Epithelial cell of proximal tubule (primary cell): ENCODE measurements around the gene GDPD5. TPM values are rescaled to one million over a fixed set of nuclear protein-coding genes. Genes with fewer than 3 reads are reported as not detected.

Experiments used
- DNase-seq: peaks from one replicate; pipeline ENCODE4 v3.0.0-alpha.2; 2011; ENCODE audit warnings: low read depth
- H3K4me3 ChIP-seq: 2 replicates; pipeline ENCODE4 v1.5.1; 2011; ENCODE audit warnings: low read depth, mild to moderate bottlenecking, low read length
- total RNA-seq: library from RNA; depleted of rRNA; stranded (reverse); fragments of >200 nt; gene quantifications from 2 replicates; pipeline ENCODE4 v1.2.3, GENCODE V29; 2015
- TF ChIP-seq, protein P1 (sequence below): conservative IDR thresholded peaks from 2 replicates; pipeline ENCODE4 v1.5.1; 2012; ENCODE audit warnings: low read depth, mild to moderate bottlenecking, low read length

Gene GDPD5, protein sequence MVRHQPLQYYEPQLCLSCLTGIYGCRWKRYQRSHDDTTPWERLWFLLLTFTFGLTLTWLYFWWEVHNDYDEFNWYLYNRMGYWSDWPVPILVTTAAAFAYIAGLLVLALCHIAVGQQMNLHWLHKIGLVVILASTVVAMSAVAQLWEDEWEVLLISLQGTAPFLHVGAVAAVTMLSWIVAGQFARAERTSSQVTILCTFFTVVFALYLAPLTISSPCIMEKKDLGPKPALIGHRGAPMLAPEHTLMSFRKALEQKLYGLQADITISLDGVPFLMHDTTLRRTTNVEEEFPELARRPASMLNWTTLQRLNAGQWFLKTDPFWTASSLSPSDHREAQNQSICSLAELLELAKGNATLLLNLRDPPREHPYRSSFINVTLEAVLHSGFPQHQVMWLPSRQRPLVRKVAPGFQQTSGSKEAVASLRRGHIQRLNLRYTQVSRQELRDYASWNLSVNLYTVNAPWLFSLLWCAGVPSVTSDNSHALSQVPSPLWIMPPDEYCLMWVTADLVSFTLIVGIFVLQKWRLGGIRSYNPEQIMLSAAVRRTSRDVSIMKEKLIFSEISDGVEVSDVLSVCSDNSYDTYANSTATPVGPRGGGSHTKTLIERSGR
- total RNA-seq = 8.5 and 17.4 TPM in 2 replicates

DNA sequence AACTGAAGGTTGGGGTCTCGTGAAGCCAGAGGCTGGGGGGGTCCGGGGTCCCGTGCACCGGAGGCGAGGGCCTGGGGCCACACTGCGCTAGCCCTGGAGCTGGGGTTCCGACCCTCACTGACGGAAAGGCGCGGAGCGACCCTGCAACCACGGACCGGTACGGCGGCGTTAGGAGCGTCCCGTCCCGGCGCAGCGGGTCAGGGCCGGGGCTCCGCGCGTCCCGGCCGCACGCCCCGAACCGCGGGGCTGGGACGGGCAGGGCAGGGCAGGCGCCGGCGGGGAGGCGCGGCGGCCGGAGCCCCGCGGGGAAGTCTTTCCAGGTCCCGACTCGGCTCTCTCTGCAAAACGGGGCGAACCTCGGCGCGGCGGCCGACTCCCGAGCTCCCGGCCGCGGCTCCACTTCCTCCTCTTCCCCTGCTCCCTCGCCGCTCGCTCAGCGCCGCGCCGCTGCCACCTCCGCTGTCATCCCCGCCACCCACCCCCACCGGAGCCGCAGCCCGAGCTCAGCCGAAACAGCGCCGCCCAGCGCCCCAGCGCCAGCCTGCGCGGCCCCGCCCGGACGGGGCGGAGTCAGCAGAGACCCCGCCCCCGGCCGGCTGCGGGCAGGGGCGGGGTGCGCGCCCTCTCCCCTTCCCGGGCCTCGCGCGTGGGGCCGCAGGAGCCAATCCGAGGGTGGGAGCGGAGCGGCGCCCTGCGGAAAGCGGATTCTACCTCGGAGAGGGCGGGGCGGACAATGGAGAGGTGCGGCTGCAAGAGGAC, at the start of gene GDPD5:
TSS of gene GDPD5 (minus strand) at position 509 of the 759 bp plus-strand sequence. CDS start 48,206 bp downstream, outside the sequence.
- no peak for DNase-seq
- peak within 1 kb of the TSS; percentile 62 for H3K4me3 ChIP-seq
- TF ChIP-seq, protein P1, sequence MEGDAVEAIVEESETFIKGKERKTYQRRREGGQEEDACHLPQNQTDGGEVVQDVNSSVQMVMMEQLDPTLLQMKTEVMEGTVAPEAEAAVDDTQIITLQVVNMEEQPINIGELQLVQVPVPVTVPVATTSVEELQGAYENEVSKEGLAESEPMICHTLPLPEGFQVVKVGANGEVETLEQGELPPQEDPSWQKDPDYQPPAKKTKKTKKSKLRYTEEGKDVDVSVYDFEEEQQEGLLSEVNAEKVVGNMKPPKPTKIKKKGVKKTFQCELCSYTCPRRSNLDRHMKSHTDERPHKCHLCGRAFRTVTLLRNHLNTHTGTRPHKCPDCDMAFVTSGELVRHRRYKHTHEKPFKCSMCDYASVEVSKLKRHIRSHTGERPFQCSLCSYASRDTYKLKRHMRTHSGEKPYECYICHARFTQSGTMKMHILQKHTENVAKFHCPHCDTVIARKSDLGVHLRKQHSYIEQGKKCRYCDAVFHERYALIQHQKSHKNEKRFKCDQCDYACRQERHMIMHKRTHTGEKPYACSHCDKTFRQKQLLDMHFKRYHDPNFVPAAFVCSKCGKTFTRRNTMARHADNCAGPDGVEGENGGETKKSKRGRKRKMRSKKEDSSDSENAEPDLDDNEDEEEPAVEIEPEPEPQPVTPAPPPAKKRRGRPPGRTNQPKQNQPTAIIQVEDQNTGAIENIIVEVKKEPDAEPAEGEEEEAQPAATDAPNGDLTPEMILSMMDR = peak; percentile 47

DNA sequence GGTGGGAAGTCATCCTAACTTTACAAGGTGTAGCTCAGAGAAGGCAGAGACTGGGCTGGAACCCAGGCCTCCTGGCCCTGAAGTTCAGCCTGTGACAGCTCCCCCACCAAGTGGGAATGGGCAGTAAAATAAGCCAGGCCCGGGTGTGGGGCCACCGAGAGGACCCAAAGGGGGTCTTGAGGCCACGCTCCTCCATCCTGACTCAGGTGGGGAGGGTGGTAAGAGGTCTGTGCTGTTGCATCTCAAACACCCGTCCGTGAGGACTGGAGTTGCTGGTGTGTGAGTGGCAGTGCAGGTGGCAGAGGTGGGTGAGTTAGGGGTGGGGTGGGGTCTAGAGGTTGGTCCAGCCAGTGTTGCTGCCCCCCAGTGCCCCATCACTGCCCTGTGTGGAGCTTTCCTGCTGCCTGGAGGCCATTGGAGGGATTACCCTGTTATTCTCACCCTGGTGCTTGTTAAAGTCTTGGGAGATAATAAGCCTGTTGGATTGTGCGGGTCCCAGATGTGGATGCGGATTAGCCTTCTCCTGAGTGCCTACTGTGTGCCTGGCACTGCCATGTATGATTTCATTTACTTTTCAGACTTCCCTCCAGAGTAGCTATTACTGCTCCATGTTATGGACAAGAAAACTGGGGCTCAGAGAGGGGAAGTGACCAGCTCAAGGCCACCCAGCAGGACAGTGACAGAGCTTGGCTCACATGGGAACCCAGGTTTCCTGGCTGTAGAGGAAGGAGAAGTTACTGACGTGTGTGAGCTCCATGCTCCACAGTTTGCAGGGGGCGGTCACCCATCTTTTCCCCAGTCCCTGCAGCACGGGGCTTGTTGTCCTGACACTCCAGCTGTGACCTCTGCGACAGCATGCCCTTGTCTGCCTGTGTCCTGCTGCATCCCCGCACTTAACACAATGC, 49.2 kb upstream of the GDPD5 start:
- H3K4me3 ChIP-seq = no peak overlapping the region
- TF ChIP-seq, protein P1 = peak; percentile 37
- DNase-seq = no peak

DNA sequence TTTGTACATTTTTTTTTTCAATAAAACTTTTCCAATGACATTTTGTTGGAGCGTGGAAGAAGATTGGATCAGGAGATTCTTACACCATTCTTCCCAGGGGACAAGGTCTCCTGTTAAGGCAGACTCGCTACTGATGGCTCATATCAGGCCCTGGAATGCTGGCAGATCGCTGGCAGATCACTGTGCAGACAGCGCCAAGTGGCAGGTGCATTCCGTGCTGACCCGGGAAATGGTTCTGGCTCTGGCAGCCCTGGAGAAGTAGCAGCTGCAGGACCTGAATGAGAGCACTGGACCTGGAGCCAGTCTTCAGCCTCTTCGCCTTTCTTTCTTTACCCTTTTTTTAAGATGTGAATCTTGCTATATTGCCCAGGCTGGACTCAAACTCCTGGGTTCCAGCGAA, 47.0 kb upstream of the GDPD5 start:
- TF ChIP-seq, protein P1 = no peak
- H3K4me3 ChIP-seq = no peak overlapping the region
- no peak for DNase-seq

DNA sequence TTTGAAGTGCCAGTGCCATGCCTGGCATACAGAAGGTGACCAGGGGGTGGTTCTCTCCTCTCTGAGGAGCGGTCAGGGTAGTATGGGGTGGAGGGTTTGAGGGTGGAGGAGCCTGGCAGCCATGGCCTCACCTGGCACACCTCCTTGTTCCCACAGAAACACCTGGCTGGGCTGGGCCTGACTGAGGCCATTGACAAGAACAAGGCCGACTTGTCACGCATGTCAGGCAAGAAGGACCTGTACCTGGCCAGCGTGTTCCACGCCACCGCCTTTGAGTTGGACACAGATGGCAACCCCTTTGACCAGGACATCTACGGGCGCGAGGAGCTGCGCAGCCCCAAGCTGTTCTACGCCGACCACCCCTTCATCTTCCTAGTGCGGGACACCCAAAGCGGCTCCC, 45.9 kb upstream of the GDPD5 start:
- DNase-seq = no peak
- TF ChIP-seq, protein P1 = no peak

DNA sequence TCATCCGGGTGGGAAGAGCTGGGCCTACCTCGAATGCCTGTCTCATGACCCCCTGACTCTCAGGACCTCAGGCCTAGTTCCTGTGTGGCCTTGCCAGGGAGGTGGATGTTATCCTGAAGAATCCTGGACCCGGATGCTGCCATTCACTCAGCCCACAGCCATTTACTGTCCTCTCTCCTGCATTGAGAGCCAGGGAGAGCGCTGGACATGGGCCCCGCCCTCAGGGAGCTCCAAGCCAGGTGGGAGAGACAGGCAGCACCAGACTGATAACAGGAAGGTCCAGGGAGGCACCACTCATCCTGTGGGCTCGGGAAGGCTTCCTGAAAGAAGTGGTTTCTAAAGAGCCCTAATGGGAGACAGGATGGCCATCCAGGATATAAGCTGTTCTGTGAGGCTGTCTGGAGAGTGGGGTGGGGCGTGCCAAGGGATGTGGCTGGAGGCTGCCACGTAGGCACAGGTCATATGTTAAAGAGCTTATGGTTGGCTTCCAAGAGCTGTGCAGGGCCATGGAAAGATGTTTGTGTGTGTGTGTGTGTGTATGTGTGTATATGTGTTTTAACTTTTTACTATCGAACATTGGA, 44.9 kb upstream of the GDPD5 start:
- H3K4me3 ChIP-seq = no peak overlapping the region
- TF ChIP-seq, protein P1 = no peak
- no peak for DNase-seq

More for the DNA sequence above, 45.9 kb upstream of the GDPD5 start:
- H3K4me3 ChIP-seq = no peak overlapping the region
